Heart right ventricle (tissue), 16 donors: Measurements from ENCODE around the gene OGDH. TPM values are rescaled to one million over a fixed set of nuclear protein-coding genes. Genes with fewer than 3 reads are reported as not detected.

Experiments
- ATAC-seq, 8 donors: fragments of 200-7000 bp; cut with Tn5 transposase; one replicate each; pipeline ENCODE4 v1.9.1; 2020; ENCODE audit warnings: mild to moderate bottlenecking in 8 of 8, moderate library complexity in 8 of 8, moderate number of reproducible peaks in 1 of 8
- DNase-seq, 2 donors: peaks; one replicate each; pipeline ENCODE4 v3.0.0-alpha.2; 2020
- H3K27ac ChIP-seq, 10 donors: fragments of 200-600 bp; sonication (generic) in 2 of 10; one replicate each; pipeline versions ENCODE4 v1.5.0 to v1.8.0; 2020 to 2022; ENCODE audit warnings: mild to moderate bottlenecking in 3 of 10
- H3K27me3 ChIP-seq, 7 donors: fragments of 200-600 bp; one replicate each; pipeline ENCODE4 v1.8.0; 2021 to 2022; ENCODE audit warnings: mild to moderate bottlenecking in 2 of 7
- H3K36me3 ChIP-seq, 9 donors: fragments of 200-600 bp; sonication (generic) in 1 of 9; one replicate each; pipeline versions ENCODE4 v1.5.0 to v1.8.0; 2020 to 2022; ENCODE audit warnings: mild to moderate bottlenecking in 2 of 9
- H3K4me1 ChIP-seq, 9 donors: fragments of 200-600 bp; sonication (generic) in 1 of 9; one replicate each; pipeline versions ENCODE4 v1.5.0 to v1.8.0; 2020 to 2022; ENCODE audit warnings: mild to moderate bottlenecking in 4 of 9
- H3K4me3 ChIP-seq, 10 donors: fragments of 200-600 bp; sonication (generic) in 2 of 10; one replicate each; pipeline versions ENCODE4 v1.5.0 to v1.8.0; 2020 to 2022; ENCODE audit warnings: mild to moderate bottlenecking in 7 of 10, moderate library complexity in 2 of 10
- H3K9me3 ChIP-seq, 11 donors: fragments of 200-600 bp in 10 of 11; sonication (generic) in 2 of 11; one replicate each; pipeline versions ENCODE4 v1.5.0 to v1.8.0; 2013 to 2022; ENCODE audit warnings: mild to moderate bottlenecking in 2 of 11, control low read depth in 1 of 11, moderate library complexity in 1 of 11
- CTCF ChIP-seq, 9 donors: fragments of 200-600 bp; sonication (generic) in 2 of 9; IDR thresholded peaks; one replicate each; pipeline versions ENCODE4 v1.5.0 to v1.8.0; 2021 to 2022; ENCODE audit warnings: antibody characterized with exemption in 9 of 9, mild to moderate bottlenecking in 5 of 9, moderate library complexity in 1 of 9
- WGBS, 2 donors: extraction: QIAGEN DNeasy Blood & Tissue Kit; methylation state at CpG; one replicate each; pipeline ENCODE4 v1.1.7; 2013; ENCODE audit warnings: inconsistent platforms in 1 of 2; 5-methylcytosine and 5-hydroxymethylcytosine counted together
- intact Hi-C, 10 donors: fragments of 100-400 bp; cut with DNase I; formaldehyde crosslinking; loops; one replicate each; pipeline versions ENCODE4 v1.11.1 to v1.14.2; 2022
- polyA plus RNA-seq, 2 donors: library from polyadenylated mRNA; stranded (reverse); fragments of 200-250 nt; gene quantifications; one replicate each; pipeline ENCODE4 v1.2.3, GENCODE V29; 2013
- total RNA-seq, 10 donors: library from RNA; stranded (reverse); fragmentation: NEBNext Ultra II Directional in 3 of 10; extraction: Animal tissue kit (Norgen Biotek cat#: 25700) in 3 of 10; gene quantifications; one replicate each; pipeline versions ENCODE4 v1.2.1 to v1.2.4, GENCODE V29; 2021 to 2023
- donor health status: Arrhythmogenic right ventricular cardiomyopathy.
- donor health status: ischemic (EF 13 %, LVEDD 7.1; RV severe dilation, severe dysfunction).
- donor health status: healthy with polysubstance abuse.
- donor health status: DM: no; HTN: yes; CAD: no.
- donor health status: DM: no; HTN: no; CAD: no.
- donor health status: ischemic (EF 25% LVEDD 6.9; RV normal size, moderate dysfunction).
- donor health status: ischemic (EF 25% LVEDD 5.7; RV mildly dilated, moderate dysfunction).
- donor health status: healthy.
- donor health status: DM: yes; HTN: yes; CAD: no.
- donor health status: Ischemic cardiomyopathy.
- donor health status: ischemic (EF 35%, LVEDD 5.7; RV mildly dilated, moderate dysfunction).
- donor health status: nonischemic (EF 11% LVEDD 7.7; RV severe dilation, severe dysfunction).
- donor health status: DM: yes; HTN: yes; CAD: no.
- donor health status: PGD.
- donor health status: ischemic (EF 29% LVEDD 5.4; RV normal size, mild dysfunction).
- donor health status: nonischemic (EF 23%, LVEDD 6.1; RV moderate dilation, normal function).

The OGDH gene
- total and polyA plus RNA-seq, 12 donors = 202 to 724 (median 672) TPM

GRCh38 chr7:44634839-44635591 lies 28.6 kb downstream of the OGDH start:
- no peaks in the 10 kb centered on the region for H3K27me3 ChIP-seq
- H3K27ac ChIP-seq = peak overlapping the region; percentile 46 to 94 (median 79)
- H3K9me3 ChIP-seq = no peaks in the 10 kb centered on the region
- intact Hi-C loops = no loop called here
- peaks cover 0 to 16% (median 0%) of the 10 kb centered on the region in 9 donors for H3K36me3 ChIP-seq
- DNase-seq (peak; percentile 56 to 63), ATAC-seq (peak; percentile 49 to 82 (median 74))
- TF ChIP-seq CTCF (IDR thresholded peaks at IDR 0.05) = no peak
- WGBS, 2 donors = 37 to 48% methylated on average over 14 of the region's 14 CpGs
- peaks cover 10 to 100% (median 83%) of the 10 kb centered on the region in 9 donors for H3K4me1 ChIP-seq
- H3K4me3 ChIP-seq = no peak overlapping the region

GRCh38 chr7:44636041-44636584 lies 29.7 kb downstream of the OGDH start:
- no peaks in the 10 kb centered on the region for H3K27me3 ChIP-seq
- peak overlapping the region in 9 of 10 donors; percentile 64 to 94 (median 82) for H3K27ac ChIP-seq
- H3K4me1 ChIP-seq = peaks cover 13 to 100% (median 85%) of the 10 kb centered on the region in 9 donors
- no peaks in the 10 kb centered on the region for H3K9me3 ChIP-seq
- WGBS, 2 donors = 74 to 85% methylated on average over 3 of the region's 3 CpGs
- no peak overlapping the region for H3K4me3 ChIP-seq
- DNase-seq (no peak), ATAC-seq (no peak)
- peak in 1 of 9 donors; percentile 13 for TF ChIP-seq CTCF (IDR thresholded peaks at IDR 0.05)
- intact Hi-C loops = no loop called here
- H3K36me3 ChIP-seq = peaks cover 0 to 5% (median 0%) of the 10 kb centered on the region in 9 donors

- Histone ChIP-seq H3K27ac (peak overlapping the region in 8 of 10 donors; percentile 72 to 94 (median 84)), H3K9me3 (no peaks in the 10 kb centered on the region), H3K27me3 (no peaks in the 10 kb centered on the region), H3K36me3 (peaks cover 0 to 5% (median 0%) of the 10 kb centered on the region in 9 donors), H3K4me3 (no peak overlapping the region), H3K4me1 (peaks cover 13 to 100% (median 86%) of the 10 kb centered on the region in 9 donors)
- WGBS, 2 donors = 91 to 93% methylated on average over 2 of the region's 2 CpGs
- no peak for TF ChIP-seq CTCF (IDR thresholded peaks at IDR 0.05)
- ATAC-seq (no peak), DNase-seq (no peak)
- intact Hi-C loops = no loop called here
Observed at GRCh38 chr7:44636926-44637325, 30.5 kb downstream of the OGDH start.

GRCh38 chr7:44637788-44638594 lies 31.6 kb downstream of the OGDH start:
- DNase-seq (no peak), ATAC-seq (peak in 5 of 8 donors; percentile 25 to 53 (median 32))
- peak overlapping the region in 9 of 10 donors; percentile 72 to 94 (median 84) for H3K27ac ChIP-seq
- TF ChIP-seq CTCF (IDR thresholded peaks at IDR 0.05) = no peak
- H3K27me3 ChIP-seq = no peaks in the 10 kb centered on the region
- H3K9me3 ChIP-seq = no peaks in the 10 kb centered on the region
- H3K36me3 ChIP-seq = peaks cover 0 to 5% (median 0%) of the 10 kb centered on the region in 9 donors
- intact Hi-C loops = no loop called here
- H3K4me3 ChIP-seq = no peak overlapping the region
- WGBS, 2 donors = 58 to 62% methylated on average over 8 of the region's 8 CpGs
- peaks cover 13 to 95% (median 85%) of the 10 kb centered on the region in 9 donors for H3K4me1 ChIP-seq
